GM12891 (cell line): ENCODE measurements around the gene RSBN1L.

Experiments
- SPI1 ChIP-seq: IDR thresholded peaks from 2 replicates; pipeline ENCODE4 v1.6.1; 2011; ENCODE audit warnings: low read depth, low read length, control low read depth
- TAF1 ChIP-seq: IDR thresholded peaks from 2 replicates; pipeline ENCODE4 v1.6.1; 2011; ENCODE audit warnings: low read depth, low read length, control low read depth

DNA sequence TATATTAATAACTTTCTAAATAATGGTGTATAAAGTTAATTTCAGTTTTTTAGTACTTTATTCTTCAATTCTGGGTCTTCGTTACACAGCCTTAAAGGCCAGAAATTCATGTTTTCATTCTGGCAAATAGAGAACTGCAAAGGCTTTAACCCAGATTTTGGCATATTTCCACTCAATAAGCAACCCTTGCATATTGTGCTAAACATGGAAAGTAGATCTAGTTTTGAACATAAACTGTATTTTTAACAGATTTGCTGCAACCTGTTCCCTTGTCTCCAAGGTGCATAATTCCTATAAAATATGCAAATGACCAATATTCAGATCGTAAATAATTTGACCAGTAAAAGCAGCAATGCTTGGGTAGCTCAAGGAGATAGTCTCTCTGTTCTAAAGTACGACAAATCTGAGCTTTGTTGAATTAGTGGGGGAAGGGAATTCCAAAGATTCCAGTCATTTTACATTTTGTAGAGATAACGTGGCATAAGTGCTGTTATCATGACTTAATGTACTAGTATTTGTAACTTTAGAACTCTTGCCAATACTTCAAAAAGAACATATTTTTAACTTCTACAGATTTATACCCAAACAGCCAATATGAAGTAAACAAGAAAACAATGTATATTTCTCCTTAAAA lies 46.4 kb upstream of the RSBN1L start:
- TF ChIP-seq SPI1 (no peak), TAF1 (no peak)
